ENCODE measurements around the gene DHCR7. TPM values are rescaled to one million over a fixed set of nuclear protein-coding genes. Genes with fewer than 3 reads are reported as not detected.

The DHCR7 gene
- total and polyA plus RNA-seq, 2 experiments from 2014 or later, result 50.0 to 158 TPM

DNA sequence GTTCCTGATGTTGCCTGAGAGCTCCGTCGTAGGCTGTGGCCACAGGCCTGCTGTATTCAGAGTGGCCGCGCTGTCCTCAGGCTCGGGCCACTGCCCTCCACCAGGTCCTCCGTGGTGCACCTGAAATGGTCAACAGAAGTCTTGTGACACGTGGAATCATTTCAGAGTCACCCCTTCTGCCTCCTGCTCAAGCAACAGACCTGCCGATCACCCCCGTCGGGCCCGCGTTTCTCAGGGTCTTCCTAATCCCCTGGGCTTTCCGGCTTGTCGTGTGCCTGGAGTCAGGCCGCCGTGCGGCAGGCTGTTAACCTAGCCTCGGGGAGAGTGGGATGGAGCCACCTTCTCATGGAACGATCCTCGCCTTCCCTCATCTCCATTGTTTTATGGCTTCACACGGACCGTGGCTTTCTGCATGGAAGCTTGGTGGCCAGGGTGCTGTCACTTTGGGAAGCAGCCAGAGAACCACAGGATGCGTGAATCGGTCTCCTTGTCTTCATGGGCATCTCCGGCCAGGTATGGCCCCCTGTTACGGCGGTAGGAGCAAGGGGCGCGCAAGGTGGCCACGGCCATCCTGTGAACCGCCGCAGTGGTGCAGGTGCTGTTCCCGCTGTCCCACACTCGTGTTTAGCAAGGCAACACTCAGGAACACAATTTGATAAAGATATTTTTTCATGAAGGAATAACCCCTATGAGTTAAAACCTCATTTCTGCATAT, 28.9 kb upstream of the DHCR7 start:
- TF ChIP-seq, protein P1, sequence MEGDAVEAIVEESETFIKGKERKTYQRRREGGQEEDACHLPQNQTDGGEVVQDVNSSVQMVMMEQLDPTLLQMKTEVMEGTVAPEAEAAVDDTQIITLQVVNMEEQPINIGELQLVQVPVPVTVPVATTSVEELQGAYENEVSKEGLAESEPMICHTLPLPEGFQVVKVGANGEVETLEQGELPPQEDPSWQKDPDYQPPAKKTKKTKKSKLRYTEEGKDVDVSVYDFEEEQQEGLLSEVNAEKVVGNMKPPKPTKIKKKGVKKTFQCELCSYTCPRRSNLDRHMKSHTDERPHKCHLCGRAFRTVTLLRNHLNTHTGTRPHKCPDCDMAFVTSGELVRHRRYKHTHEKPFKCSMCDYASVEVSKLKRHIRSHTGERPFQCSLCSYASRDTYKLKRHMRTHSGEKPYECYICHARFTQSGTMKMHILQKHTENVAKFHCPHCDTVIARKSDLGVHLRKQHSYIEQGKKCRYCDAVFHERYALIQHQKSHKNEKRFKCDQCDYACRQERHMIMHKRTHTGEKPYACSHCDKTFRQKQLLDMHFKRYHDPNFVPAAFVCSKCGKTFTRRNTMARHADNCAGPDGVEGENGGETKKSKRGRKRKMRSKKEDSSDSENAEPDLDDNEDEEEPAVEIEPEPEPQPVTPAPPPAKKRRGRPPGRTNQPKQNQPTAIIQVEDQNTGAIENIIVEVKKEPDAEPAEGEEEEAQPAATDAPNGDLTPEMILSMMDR (IDR thresholded peaks at IDR 0.05; ENCODE audit: low read depth, low read length), result no peak
- no peak overlapping the region for H3K4me3 ChIP-seq
- no peaks in the 10 kb centered on the region for H3K27me3 ChIP-seq
- H3K9me3 ChIP-seq (ENCODE audit: low read depth), result no peaks in the 10 kb centered on the region
- no peaks in the 10 kb centered on the region for H3K4me1 ChIP-seq (ENCODE audit: low read depth)
- no peak overlapping the region for H3K27ac ChIP-seq
- no peak for DNase-seq (ENCODE audit: low read depth in 1 of 2, low spot score in 1 of 2)
- H3K36me3 ChIP-seq, result peaks cover 2% of the 10 kb centered on the region

GRCh38 chr11:71476031-71476430, 27.8 kb upstream of the DHCR7 start:
- TF ChIP-seq, protein P1 (IDR thresholded peaks at IDR 0.05; ENCODE audit: low read depth, low read length), result no peak
- H3K4me1 ChIP-seq (ENCODE audit: low read depth), result peaks cover 3% of the 10 kb centered on the region
- H3K27me3 ChIP-seq, result no peaks in the 10 kb centered on the region
- no peaks in the 10 kb centered on the region for H3K9me3 ChIP-seq (ENCODE audit: low read depth)
- no peak overlapping the region for H3K4me3 ChIP-seq
- DNase-seq (ENCODE audit: low read depth in 1 of 2, low spot score in 1 of 2), result no peak
- H3K27ac ChIP-seq, result no peak overlapping the region
- peaks cover 2% of the 10 kb centered on the region for H3K36me3 ChIP-seq

DNA sequence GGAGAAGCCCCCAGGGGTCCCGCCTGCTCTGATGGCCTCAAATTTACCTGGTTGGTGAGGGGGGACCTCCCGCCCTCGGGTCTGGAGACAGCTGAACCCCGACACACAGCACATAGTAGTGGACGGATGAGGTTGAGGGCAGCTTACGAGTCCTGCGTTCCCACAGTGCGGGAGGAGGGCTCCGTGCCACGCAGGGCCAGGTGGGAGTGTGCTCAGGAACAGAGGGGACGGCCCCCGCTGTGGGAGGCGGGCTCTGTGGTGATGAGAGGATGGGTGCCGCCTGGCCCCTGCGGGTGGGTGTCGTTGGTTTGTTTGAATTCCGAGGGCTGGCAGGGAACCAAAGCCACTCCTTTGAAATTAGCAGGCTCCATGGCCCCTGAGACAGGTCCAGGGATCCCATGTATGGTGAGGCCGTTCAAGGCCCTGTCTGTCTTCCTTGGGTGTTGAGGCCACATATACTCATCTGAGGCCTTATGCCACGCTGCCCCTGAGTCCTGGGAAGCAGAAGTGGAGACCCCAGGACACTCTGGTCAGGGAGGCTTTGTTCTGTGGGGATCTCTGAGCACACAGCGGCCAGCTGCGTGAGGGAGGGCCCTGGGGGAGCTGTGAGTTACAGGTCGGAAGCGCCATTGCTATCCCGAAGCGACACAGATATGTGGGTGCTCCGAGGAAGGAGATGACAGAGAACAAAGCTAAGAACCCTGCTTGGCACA, 26.7 kb upstream of the DHCR7 start:
- Histone ChIP-seq H3K9me3 (ENCODE audit: low read depth) (no peaks in the 10 kb centered on the region), H3K4me1 (ENCODE audit: low read depth) (peaks cover 12% of the 10 kb centered on the region), H3K36me3 (peaks cover 2% of the 10 kb centered on the region), H3K4me3 (no peak overlapping the region), H3K27ac (no peak overlapping the region), H3K27me3 (no peaks in the 10 kb centered on the region)
- TF ChIP-seq, protein P1 (IDR thresholded peaks at IDR 0.05; ENCODE audit: low read depth, low read length), result no peak
- DNase-seq (ENCODE audit: low read depth in 1 of 2, low spot score in 1 of 2), result no peak

DNA sequence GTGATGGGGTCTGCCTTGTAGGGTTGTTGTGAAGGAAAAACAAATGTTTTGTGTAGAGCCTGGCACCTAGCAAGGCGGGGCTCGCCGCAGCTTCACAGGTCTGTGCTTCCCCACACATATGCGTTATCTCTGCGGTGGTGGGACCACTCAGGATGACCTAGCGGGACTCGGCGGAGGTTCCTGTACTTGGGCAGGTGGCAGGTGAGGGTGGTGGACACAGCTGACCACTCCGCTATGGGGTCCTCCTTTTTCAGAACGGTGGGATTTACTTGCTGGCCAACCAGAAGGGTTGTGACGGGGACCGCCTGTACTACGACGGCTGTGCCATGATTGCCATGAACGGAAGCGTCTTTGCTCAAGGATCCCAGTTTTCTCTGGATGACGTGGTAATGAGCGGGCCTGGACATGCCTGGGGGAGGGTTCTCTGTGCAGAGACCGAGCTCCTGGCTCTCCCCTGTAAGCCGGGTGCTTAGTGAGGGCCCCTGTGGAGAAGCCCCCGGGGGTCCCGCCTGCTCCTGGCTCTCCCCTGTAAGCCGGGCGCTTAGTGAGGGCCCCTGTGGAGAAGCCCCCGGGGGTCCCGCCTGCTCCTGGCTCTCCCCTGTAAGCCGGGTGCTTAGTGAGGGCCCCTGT, 26.1 kb upstream of the DHCR7 start:
- Histone ChIP-seq H3K4me3 (no peak overlapping the region), H3K27me3 (no peaks in the 10 kb centered on the region), H3K27ac (no peak overlapping the region), H3K4me1 (ENCODE audit: low read depth) (peaks cover 12% of the 10 kb centered on the region), H3K9me3 (ENCODE audit: low read depth) (no peaks in the 10 kb centered on the region), H3K36me3 (peaks cover 2% of the 10 kb centered on the region)
- TF ChIP-seq, protein P1 (IDR thresholded peaks at IDR 0.05; ENCODE audit: low read depth, low read length), result no peak
- DNase-seq (ENCODE audit: low read depth in 1 of 2, low spot score in 1 of 2), result no peak

DNA sequence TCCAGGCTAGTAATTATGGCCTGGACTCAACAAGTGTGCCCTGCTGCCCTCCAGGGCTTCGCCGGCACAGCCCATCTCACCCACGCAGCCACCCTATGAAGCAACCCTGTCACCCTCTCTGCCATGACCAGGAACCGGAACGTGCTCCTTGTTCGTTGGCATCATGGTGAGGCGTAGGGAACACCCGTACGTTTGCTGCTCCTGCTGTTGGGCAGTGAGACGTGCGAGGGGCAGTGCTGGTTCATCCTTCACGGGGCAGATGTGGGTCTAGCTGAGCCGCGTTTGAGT, 25.5 kb upstream of the DHCR7 start:
- H3K27ac ChIP-seq, result no peak overlapping the region
- H3K9me3 ChIP-seq (ENCODE audit: low read depth), result no peaks in the 10 kb centered on the region
- peaks cover 12% of the 10 kb centered on the region for H3K4me1 ChIP-seq (ENCODE audit: low read depth)
- peaks cover 2% of the 10 kb centered on the region for H3K36me3 ChIP-seq
- no peak overlapping the region for H3K4me3 ChIP-seq
- TF ChIP-seq, protein P1 (IDR thresholded peaks at IDR 0.05; ENCODE audit: low read depth, low read length), result no peak
- DNase-seq (ENCODE audit: low read depth in 1 of 2, low spot score in 1 of 2), result no peak
- H3K27me3 ChIP-seq, result no peaks in the 10 kb centered on the region
